ENCODE measurements around the gene ALG8.

Gene ALG8

GRCh38 chr11:78156127-78156844, 16.9 kb upstream of the ALG8 start:
- no peaks in the 10 kb centered on the region for H3K9me3 ChIP-seq
- no peaks in the 10 kb centered on the region for H3K4me1 ChIP-seq (ENCODE audit: control insufficient read depth in 1 of 2, insufficient read depth in 1 of 2, low read depth in 1 of 2, low read length in 1 of 2)
- no peak overlapping the region for H3K27ac ChIP-seq
- no peaks in the 10 kb centered on the region for H3K36me3 ChIP-seq
- no peak overlapping the region for H3K4me3 ChIP-seq (ENCODE audit: low read depth in 1 of 2, low read length in 1 of 2)
- no peaks in the 10 kb centered on the region for H3K27me3 ChIP-seq
- TF ChIP-seq CTCF (IDR thresholded peaks at IDR 0.05): no peak

GRCh38 chr11:78151804-78152203, 12.4 kb upstream of the ALG8 start:
- H3K27me3 ChIP-seq: no peaks in the 10 kb centered on the region
- no peak for TF ChIP-seq CTCF (IDR thresholded peaks at IDR 0.05)
- no peaks in the 10 kb centered on the region for H3K4me1 ChIP-seq (ENCODE audit: control insufficient read depth in 1 of 2, insufficient read depth in 1 of 2, low read depth in 1 of 2, low read length in 1 of 2)
- H3K9me3 ChIP-seq: no peaks in the 10 kb centered on the region
- no peak overlapping the region for H3K27ac ChIP-seq
- no peak overlapping the region for H3K4me3 ChIP-seq (ENCODE audit: low read depth in 1 of 2, low read length in 1 of 2)
- no peaks in the 10 kb centered on the region for H3K36me3 ChIP-seq

GRCh38 chr11:78150754-78151153, 11.3 kb upstream of the ALG8 start:
- no peaks in the 10 kb centered on the region for H3K27me3 ChIP-seq
- no peaks in the 10 kb centered on the region for H3K9me3 ChIP-seq
- H3K36me3 ChIP-seq: no peaks in the 10 kb centered on the region
- H3K4me1 ChIP-seq (ENCODE audit: control insufficient read depth in 1 of 2, insufficient read depth in 1 of 2, low read depth in 1 of 2, low read length in 1 of 2): no peaks in the 10 kb centered on the region
- no peak for TF ChIP-seq CTCF (IDR thresholded peaks at IDR 0.05)
- H3K4me3 ChIP-seq (ENCODE audit: low read depth in 1 of 2, low read length in 1 of 2): no peak overlapping the region
- H3K27ac ChIP-seq: no peak overlapping the region

GRCh38 chr11:78150346-78150745, 10.9 kb upstream of the ALG8 start:
- Histone ChIP-seq H3K9me3 (no peaks in the 10 kb centered on the region), H3K4me1 (ENCODE audit: control insufficient read depth in 1 of 2, insufficient read depth in 1 of 2, low read depth in 1 of 2, low read length in 1 of 2) (no peaks in the 10 kb centered on the region), H3K27me3 (no peaks in the 10 kb centered on the region), H3K36me3 (no peaks in the 10 kb centered on the region), H3K27ac (no peak overlapping the region), H3K4me3 (ENCODE audit: low read depth in 1 of 2, low read length in 1 of 2) (no peak overlapping the region)
- no peak for TF ChIP-seq CTCF (IDR thresholded peaks at IDR 0.05)

- no peaks in the 10 kb centered on the region for H3K9me3 ChIP-seq
- H3K27me3 ChIP-seq: no peaks in the 10 kb centered on the region
- H3K4me1 ChIP-seq (ENCODE audit: control insufficient read depth in 1 of 2, insufficient read depth in 1 of 2, low read depth in 1 of 2, low read length in 1 of 2): no peaks in the 10 kb centered on the region
- H3K27ac ChIP-seq: no peak overlapping the region
- no peak for TF ChIP-seq CTCF (IDR thresholded peaks at IDR 0.05)
- no peaks in the 10 kb centered on the region for H3K36me3 ChIP-seq
- no peak overlapping the region for H3K4me3 ChIP-seq (ENCODE audit: low read depth in 1 of 2, low read length in 1 of 2)
Measured at GRCh38 chr11:78149646-78150045, 10.2 kb upstream of the ALG8 start.

Data from neutrophil (primary cell).